GM21390 (cell line): Measurements from ENCODE around the gene USP40.

Experiments used
- ATAC-seq: cut with Tn5 transposase; IDR thresholded peaks from one replicate; pipeline ENCODE4 v1.9.1; 2021; ENCODE audit not compliant: unreplicated experiment

USP40 gene

GRCh38 chr2:233430081-233430480, 136.5 kb downstream of the USP40 start:
- ATAC-seq: no peak

- no peak for ATAC-seq
Measured at GRCh38 chr2:233429175-233429897, 137.2 kb downstream of the USP40 start.

GRCh38 chr2:233428438-233428837, 138.1 kb downstream of the USP40 start:
- no peak for ATAC-seq

GRCh38 chr2:233428008-233428407, 138.6 kb downstream of the USP40 start:
- no peak for ATAC-seq

GRCh38 chr2:233426619-233427342, 139.8 kb downstream of the USP40 start:
- ATAC-seq: no peak
